ENCODE data around the gene IFT22. TPM values are rescaled to one million over a fixed set of nuclear protein-coding genes. Genes with fewer than 3 reads are reported as not detected.
"Not testable (repeated sequence)": the region's sequence is repeated elsewhere in the genome, so short reads cannot be mapped to it uniquely, and the experiment has no call there.

The IFT22 gene
- polyA plus RNA-seq, 3 donors = 0.59 to 1.5 (median 0.87) TPM

- no peak for DNase-seq
- H3K4me1 Mint-ChIP-seq = peaks cover 6% of the 10 kb centered on the region
- peaks cover 47 to 81% (median 58%) of the 10 kb centered on the region in 3 donors for H3K27me3 Mint-ChIP-seq (ENCODE audit: low read depth in 3 of 3)
- H3K9me3 ChIP-seq (replicated peaks in 1 of 2; ENCODE audit: control insufficient read depth in 1 of 2, insufficient read depth in 1 of 2, low read length in 2 of 2) = peaks cover 5% of the 10 kb centered on the region in 2 donors
- H3K4me3 Mint-ChIP-seq = no peak overlapping the region
- no peak overlapping the region for H2AFZ ChIP-seq (ENCODE audit: insufficient read depth, low read depth, low read length, poor library complexity, severe bottlenecking)
- 97% methylated on average over 4 of the region's 8 CpGs for WGBS (ENCODE audit: insufficient coverage)
- no peaks in the 10 kb centered on the region for H3K36me3 ChIP-seq (replicated peaks in 1 of 2; ENCODE audit: control insufficient read depth in 1 of 2, insufficient read depth in 2 of 2, low read length in 2 of 2)
- peaks cover 19 to 30% of the 10 kb centered on the region in 2 donors for H3K27me3 ChIP-seq (ENCODE audit: control insufficient read depth in 2 of 2, insufficient read depth in 2 of 2, low read length in 2 of 2)
- no peaks in the 10 kb centered on the region for H3K4me1 ChIP-seq (ENCODE audit: control insufficient read depth in 1 of 2, insufficient read depth in 2 of 2, low read length in 2 of 2)
- H3K9me3 Mint-ChIP-seq = peaks cover 0 to 7% (median 4%) of the 10 kb centered on the region in 7 donors
- H3K9ac ChIP-seq (ENCODE audit: insufficient read depth, low read length, poor library complexity, severe bottlenecking) = no peak overlapping the region
- no peak overlapping the region for H3K4me2 ChIP-seq (replicated peaks; ENCODE audit: extremely low read depth, low read length, poor library complexity, severe bottlenecking)
- TF ChIP-seq CTCF (IDR thresholded peaks at IDR 0.05) = no peak
- intact Hi-C loops (cut with micrococcal nuclease) = no loop called here
- no peak overlapping the region for H3K27ac ChIP-seq (ENCODE audit: low read depth in 1 of 2, low read length in 2 of 2)
- no peaks in the 10 kb centered on the region for H3K79me2 ChIP-seq (ENCODE audit: insufficient read depth, low read length)
- H3K36me3 Mint-ChIP-seq = peaks cover 0 to 1% of the 10 kb centered on the region in 2 donors
- H3K4me3 ChIP-seq (replicated peaks in 1 of 3; ENCODE audit: low read depth in 2 of 3, low read length in 3 of 3) = no peak overlapping the region
- no peaks in the 10 kb centered on the region for H4K20me1 ChIP-seq (ENCODE audit: insufficient read depth, low read length)
- H3K27ac Mint-ChIP-seq = peak overlapping the region in 1 of 7 donors; percentile 82
These were observed 26.8 kb downstream of the IFT22 start for GRCh38 chr7:101294832-101295121.

- Histone ChIP-seq H3K9me3 (replicated peaks in 1 of 2; ENCODE audit: control insufficient read depth in 1 of 2, insufficient read depth in 1 of 2, low read length in 2 of 2) (peaks cover 0 to under 1% of the 10 kb centered on the region in 2 donors), H4K20me1 (ENCODE audit: insufficient read depth, low read length) (no peaks in the 10 kb centered on the region), H3K4me1 (ENCODE audit: control insufficient read depth in 1 of 2, insufficient read depth in 2 of 2, low read length in 2 of 2) (no peaks in the 10 kb centered on the region), H3K4me2 (replicated peaks; ENCODE audit: extremely low read depth, low read length, poor library complexity, severe bottlenecking) (no peak overlapping the region), H3K36me3 (replicated peaks in 1 of 2; ENCODE audit: control insufficient read depth in 1 of 2, insufficient read depth in 2 of 2, low read length in 2 of 2) (no peaks in the 10 kb centered on the region), H3K4me3 (replicated peaks in 1 of 3; ENCODE audit: low read depth in 2 of 3, low read length in 3 of 3) (no peak overlapping the region), H2AFZ (ENCODE audit: insufficient read depth, low read depth, low read length, poor library complexity, severe bottlenecking) (no peak overlapping the region), H3K27me3 (ENCODE audit: control insufficient read depth in 2 of 2, insufficient read depth in 2 of 2, low read length in 2 of 2) (peaks cover 14 to 24% of the 10 kb centered on the region in 2 donors), H3K9ac (ENCODE audit: insufficient read depth, low read length, poor library complexity, severe bottlenecking) (no peak overlapping the region), H3K27ac (ENCODE audit: low read depth in 1 of 2, low read length in 2 of 2) (no peak overlapping the region), H3K79me2 (ENCODE audit: insufficient read depth, low read length) (no peaks in the 10 kb centered on the region)
- peaks cover 6% of the 10 kb centered on the region for H3K4me1 Mint-ChIP-seq
- DNase-seq = no peak
- intact Hi-C loops (cut with micrococcal nuclease) = no loop called here
- H3K4me3 Mint-ChIP-seq = no peak overlapping the region
- H3K27ac Mint-ChIP-seq = peak overlapping the region in 2 of 7 donors; percentile 4 to 61
- WGBS (ENCODE audit: insufficient coverage) = 64% methylated on average over 7 of the region's 12 CpGs
- no peaks in the 10 kb centered on the region for H3K36me3 Mint-ChIP-seq
- H3K9me3 Mint-ChIP-seq = peaks cover 0 to 5% (median 0%) of the 10 kb centered on the region in 7 donors
- peaks cover 44 to 81% (median 55%) of the 10 kb centered on the region in 3 donors for H3K27me3 Mint-ChIP-seq (ENCODE audit: low read depth in 3 of 3)
- TF ChIP-seq CTCF (IDR thresholded peaks at IDR 0.05) = no peak
These were observed 27.4 kb downstream of the IFT22 start for GRCh38 chr7:101294039-101294831.

DNA sequence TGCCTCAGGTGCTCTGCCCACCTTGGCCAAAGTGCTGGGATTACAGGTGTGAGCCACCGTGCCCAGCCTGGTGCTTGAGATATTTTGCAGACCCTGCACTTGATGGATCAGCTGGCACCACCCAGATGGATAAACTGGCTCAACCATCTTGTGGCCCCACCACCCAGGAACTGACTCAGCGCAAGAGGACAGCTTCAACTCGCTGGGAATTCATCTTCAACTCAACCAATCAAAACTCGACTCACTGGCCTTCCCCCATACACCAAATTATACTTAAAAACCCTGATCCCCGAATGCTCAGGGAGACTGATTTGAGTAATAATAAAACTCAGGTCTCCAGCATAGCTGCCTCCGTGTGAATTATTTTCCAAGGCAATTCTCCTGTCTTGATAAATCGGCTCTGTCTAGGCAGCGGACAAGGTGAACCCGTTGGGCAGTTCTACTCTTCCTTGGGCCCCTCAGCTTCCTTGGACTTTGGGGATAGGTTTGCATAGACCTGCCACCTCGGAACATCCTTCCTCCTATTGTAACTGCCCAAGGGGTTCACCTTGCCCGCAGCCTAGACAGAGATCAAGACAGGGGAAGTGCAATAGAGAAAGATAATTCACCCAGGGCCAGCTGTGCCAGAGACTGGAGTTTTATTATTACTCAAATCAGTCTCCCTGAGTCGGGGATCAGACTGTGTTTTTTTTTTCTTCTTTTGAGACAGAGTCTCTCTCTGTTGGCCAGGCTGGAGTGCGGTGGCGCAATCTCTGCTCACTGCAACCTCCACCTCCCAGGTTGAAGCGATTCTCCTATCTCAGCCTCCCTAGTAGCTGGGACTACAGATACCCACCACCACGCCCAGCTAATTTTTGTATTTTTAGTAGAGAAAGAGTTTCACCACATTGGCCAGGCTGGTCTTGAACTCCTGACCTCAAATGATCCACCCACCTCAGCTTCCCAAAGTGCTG lies 28.3 kb downstream of the IFT22 start:
- H3K9ac ChIP-seq (ENCODE audit: insufficient read depth, low read length, poor library complexity, severe bottlenecking); H3K9me3 ChIP-seq (replicated peaks in 1 of 2; ENCODE audit: control insufficient read depth in 1 of 2, insufficient read depth in 1 of 2, low read length in 2 of 2); H4K20me1 ChIP-seq (ENCODE audit: insufficient read depth, low read length); H3K4me1 Mint-ChIP-seq; intact Hi-C loops (cut with micrococcal nuclease); H3K36me3 ChIP-seq (replicated peaks in 1 of 2; ENCODE audit: control insufficient read depth in 1 of 2, insufficient read depth in 2 of 2, low read length in 2 of 2); H3K36me3 Mint-ChIP-seq; H3K4me3 ChIP-seq (replicated peaks in 1 of 3; ENCODE audit: low read depth in 2 of 3, low read length in 3 of 3); H3K79me2 ChIP-seq (ENCODE audit: insufficient read depth, low read length); H3K4me1 ChIP-seq (ENCODE audit: control insufficient read depth in 1 of 2, insufficient read depth in 2 of 2, low read length in 2 of 2); H2AFZ ChIP-seq (ENCODE audit: insufficient read depth, low read depth, low read length, poor library complexity, severe bottlenecking); H3K9me3 Mint-ChIP-seq; H3K27ac ChIP-seq (ENCODE audit: low read depth in 1 of 2, low read length in 2 of 2); DNase-seq; H3K4me2 ChIP-seq (replicated peaks; ENCODE audit: extremely low read depth, low read length, poor library complexity, severe bottlenecking): not testable (repeated sequence)
- Mint-ChIP-seq H3K27ac (peak overlapping the region in 1 of 7 donors; percentile 61), H3K4me3 (peak overlapping the region in 1 of 2 donors; percentile 51), H3K27me3 (ENCODE audit: low read depth in 3 of 3) (peaks cover 35 to 74% (median 49%) of the 10 kb centered on the region in 3 donors)
- WGBS (ENCODE audit: insufficient coverage) = 74% methylated on average over 8 of the region's 16 CpGs
- H3K27me3 ChIP-seq (ENCODE audit: control insufficient read depth in 2 of 2, insufficient read depth in 2 of 2, low read length in 2 of 2) = peaks cover 5 to 16% of the 10 kb centered on the region in 2 donors
